Colonic mucosa (tissue), 4 donors: ENCODE results near the gene UPK3A. TPM values are rescaled to one million over a fixed set of nuclear protein-coding genes. Genes with fewer than 3 reads are reported as not detected.
"Not testable (repeated sequence)": the region's sequence is repeated elsewhere in the genome, so short reads cannot be mapped to it uniquely, and the experiment has no call there.

Source experiments
- DNase-seq: peaks from one replicate; pipeline ENCODE4 v3.0.0-alpha.2; 2020
- H3K27ac ChIP-seq: fragments of 200-600 bp; one replicate; pipeline ENCODE4 v1.8.0; 2021
- H3K27me3 ChIP-seq: fragments of 200-600 bp; one replicate; pipeline ENCODE4 v1.8.0; 2021
- H3K36me3 ChIP-seq: fragments of 200-600 bp; one replicate; pipeline ENCODE4 v1.8.0; 2021
- H3K4me1 ChIP-seq: fragments of 200-600 bp; one replicate; pipeline ENCODE4 v1.8.0; 2021; ENCODE audit warnings: mild to moderate bottlenecking
- H3K4me3 ChIP-seq: fragments of 200-600 bp; one replicate; pipeline ENCODE4 v1.8.0; 2021
- H3K9ac ChIP-seq, 2 donors: one replicate each; pipeline ENCODE4 v1.7.0; 2013; ENCODE audit warnings: control low read depth in 2 of 2, low read depth in 2 of 2, low read length in 2 of 2
- H3K9me3 ChIP-seq: fragments of 200-600 bp; one replicate; pipeline ENCODE4 v1.8.0; 2021
- CTCF ChIP-seq: fragments of 200-600 bp; IDR thresholded peaks from one replicate; pipeline ENCODE4 v1.8.0; 2022; ENCODE audit warnings: antibody characterized with exemption, mild to moderate bottlenecking
- intact Hi-C: fragments of 100-400 bp; cut with DNase I; formaldehyde crosslinking; loops from one replicate; pipeline ENCODE4 v1.14.1; 2022
- total RNA-seq, 2 donors: library from RNA; stranded (reverse); fragmentation: NEBNext Ultra II Directional in 1 of 2; extraction: Animal tissue kit (Norgen Biotek cat#: 25700) in 1 of 2; gene quantifications; one replicate each; pipeline ENCODE4 v1.2.1, GENCODE V29; 2021
- donor health status: healthy.
- donor health status: DM: no; HTN: no; CAD: no.
- donor health status: DM: no; HTN: no; CAD: no.

Gene UPK3A
- total RNA-seq, 2 donors from 2014 or later = 0.32 to 3.6 TPM

- H3K9me3 ChIP-seq = no peaks in the 10 kb centered on the region
- H3K36me3 ChIP-seq = no peaks in the 10 kb centered on the region
- no peak for DNase-seq
- peak overlapping the region in 1 of 2 donors; percentile 36 for H3K9ac ChIP-seq
- H3K27ac ChIP-seq = no peak overlapping the region
- no peak for TF ChIP-seq CTCF
- H3K4me1 ChIP-seq = peaks cover 18% of the 10 kb centered on the region
- H3K4me3 ChIP-seq = no peak overlapping the region
- intact Hi-C loops = no loop called here
- no peaks in the 10 kb centered on the region for H3K27me3 ChIP-seq
Observed at GRCh38 chr22:45270095-45271020, 14.4 kb upstream of the UPK3A start.

GRCh38 chr22:45271667-45272201 lies 13.0 kb upstream of the UPK3A start:
- no peak for TF ChIP-seq CTCF
- Histone ChIP-seq H3K27me3 (no peaks in the 10 kb centered on the region), H3K27ac (peak overlapping the region; percentile 32), H3K4me3 (no peak overlapping the region), H3K36me3 (no peaks in the 10 kb centered on the region), H3K9me3 (no peaks in the 10 kb centered on the region), H3K4me1 (peaks cover 18% of the 10 kb centered on the region), H3K9ac (peak overlapping the region in 1 of 2 donors; percentile 12)
- DNase-seq = no peak
- intact Hi-C loops = no loop called here

DNA sequence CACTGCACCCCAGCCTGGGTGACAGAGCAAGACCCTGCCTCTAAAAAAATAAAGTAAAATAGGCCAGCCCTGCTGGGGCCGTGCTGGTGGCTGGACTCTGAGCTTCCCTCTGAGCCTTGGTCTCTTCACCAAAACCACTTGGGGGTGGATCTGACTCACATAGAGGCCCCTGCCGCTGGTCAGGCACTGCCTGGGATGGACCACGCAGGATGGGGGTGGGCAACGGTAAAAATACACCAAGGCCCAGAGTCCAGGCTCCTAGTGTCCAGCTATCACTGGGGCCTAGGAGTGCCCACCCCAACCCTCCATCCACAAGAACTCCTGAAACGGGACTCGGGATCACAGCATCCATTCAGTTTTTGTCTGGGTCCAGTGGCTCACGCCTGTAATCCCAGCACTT lies 12.3 kb upstream of the UPK3A start:
- DNase-seq = no peak
- H3K4me1 ChIP-seq = peaks cover 18% of the 10 kb centered on the region
- no peak overlapping the region for H3K4me3 ChIP-seq
- intact Hi-C loops = no loop called here
- no peaks in the 10 kb centered on the region for H3K36me3 ChIP-seq
- no peak for TF ChIP-seq CTCF
- H3K27me3 ChIP-seq = no peaks in the 10 kb centered on the region
- peak overlapping the region in 1 of 2 donors; percentile 19 for H3K9ac ChIP-seq
- H3K27ac ChIP-seq = peak overlapping the region; percentile 32
- no peaks in the 10 kb centered on the region for H3K9me3 ChIP-seq

DNA sequence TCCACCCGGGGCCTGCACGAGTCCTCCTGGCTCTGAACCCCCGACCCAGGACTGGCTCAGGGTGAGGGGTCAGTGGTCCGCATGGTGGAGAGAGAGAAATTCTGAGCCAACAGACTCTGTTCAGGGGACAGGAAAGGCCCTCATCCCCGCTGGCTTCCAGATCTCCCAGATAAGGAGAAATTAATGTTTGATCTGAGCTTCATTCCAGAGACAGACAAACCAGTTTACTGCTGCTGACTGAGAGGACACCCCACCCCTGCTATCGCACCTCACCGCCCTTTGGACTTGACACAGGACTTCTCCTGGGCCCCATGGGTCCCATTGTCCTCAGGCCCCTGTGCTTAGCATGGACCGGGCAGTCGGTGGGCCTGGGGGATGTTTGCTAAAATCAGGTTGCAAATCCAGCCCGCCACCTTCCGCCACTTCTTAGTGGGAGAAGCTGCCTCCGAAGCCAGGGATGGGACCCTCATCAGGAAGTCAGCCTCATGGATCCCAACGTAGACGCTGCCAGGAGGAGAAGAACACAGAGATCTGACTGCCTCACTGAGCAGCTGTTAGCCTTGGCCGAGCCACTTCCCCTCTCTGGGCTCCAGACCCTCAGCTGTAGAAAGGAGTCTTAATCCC lies 11.2 kb upstream of the UPK3A start:
- TF ChIP-seq CTCF = no peak
- Histone ChIP-seq H3K36me3 (no peaks in the 10 kb centered on the region), H3K27me3 (no peaks in the 10 kb centered on the region), H3K9me3 (no peaks in the 10 kb centered on the region), H3K4me3 (no peak overlapping the region), H3K27ac (peak overlapping the region; percentile 27), H3K4me1 (peaks cover 18% of the 10 kb centered on the region), H3K9ac (peak overlapping the region in 1 of 2 donors; percentile 38)
- intact Hi-C loops = no loop called here
- DNase-seq = peak; percentile 87

DNA sequence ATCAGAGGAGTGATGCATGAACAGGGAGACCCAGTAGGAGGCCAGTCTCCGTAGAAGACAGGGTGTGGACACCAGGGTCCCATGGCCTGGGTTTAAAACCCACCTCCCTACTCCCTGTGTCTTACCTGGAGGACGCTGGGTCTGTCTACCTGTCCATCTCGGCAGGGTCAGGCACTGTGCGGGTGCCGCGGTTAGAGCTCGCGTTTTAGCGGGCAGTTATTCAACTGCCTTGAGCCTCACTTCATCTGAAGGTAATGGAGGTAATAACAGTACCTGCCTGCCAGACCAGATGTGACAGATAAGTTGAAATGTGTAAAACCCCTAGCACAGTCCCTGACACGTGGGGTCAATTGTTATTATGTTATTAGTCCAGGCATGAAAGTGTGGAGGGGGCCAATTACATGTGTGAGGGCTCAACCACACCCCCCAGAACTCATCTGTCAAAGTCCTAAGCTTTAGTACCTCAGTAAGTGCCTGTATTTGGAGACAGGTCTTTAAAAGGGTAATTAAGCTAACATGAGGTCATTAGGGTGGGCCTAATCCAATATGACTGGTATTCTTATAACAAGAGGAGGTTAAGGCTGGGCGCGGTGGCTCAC lies 8.1 kb upstream of the UPK3A start:
- Histone ChIP-seq H3K4me3 (no peak overlapping the region), H3K9ac (peak overlapping the region in 1 of 2 donors; percentile 2), H3K27me3 (no peaks in the 10 kb centered on the region), H3K9me3 (no peaks in the 10 kb centered on the region), H3K27ac (no peak overlapping the region), H3K36me3 (no peaks in the 10 kb centered on the region), H3K4me1 (peaks cover 15% of the 10 kb centered on the region)
- intact Hi-C loops = no loop called here
- TF ChIP-seq CTCF = no peak
- DNase-seq = no peak

GRCh38 chr22:45277720-45278119 lies 7.0 kb upstream of the UPK3A start:
- H3K9me3 ChIP-seq, H3K9ac ChIP-seq, H3K27ac ChIP-seq, H3K4me3 ChIP-seq, H3K36me3 ChIP-seq, H3K4me1 ChIP-seq, intact Hi-C loops, H3K27me3 ChIP-seq, DNase-seq: not testable (repeated sequence)
